ENCODE results near the gene ANKHD1.
"Not testable (repeated sequence)": the region's sequence is repeated elsewhere in the genome, so short reads cannot be mapped to it uniquely, and the experiment has no call there.

Gene ANKHD1

DNA sequence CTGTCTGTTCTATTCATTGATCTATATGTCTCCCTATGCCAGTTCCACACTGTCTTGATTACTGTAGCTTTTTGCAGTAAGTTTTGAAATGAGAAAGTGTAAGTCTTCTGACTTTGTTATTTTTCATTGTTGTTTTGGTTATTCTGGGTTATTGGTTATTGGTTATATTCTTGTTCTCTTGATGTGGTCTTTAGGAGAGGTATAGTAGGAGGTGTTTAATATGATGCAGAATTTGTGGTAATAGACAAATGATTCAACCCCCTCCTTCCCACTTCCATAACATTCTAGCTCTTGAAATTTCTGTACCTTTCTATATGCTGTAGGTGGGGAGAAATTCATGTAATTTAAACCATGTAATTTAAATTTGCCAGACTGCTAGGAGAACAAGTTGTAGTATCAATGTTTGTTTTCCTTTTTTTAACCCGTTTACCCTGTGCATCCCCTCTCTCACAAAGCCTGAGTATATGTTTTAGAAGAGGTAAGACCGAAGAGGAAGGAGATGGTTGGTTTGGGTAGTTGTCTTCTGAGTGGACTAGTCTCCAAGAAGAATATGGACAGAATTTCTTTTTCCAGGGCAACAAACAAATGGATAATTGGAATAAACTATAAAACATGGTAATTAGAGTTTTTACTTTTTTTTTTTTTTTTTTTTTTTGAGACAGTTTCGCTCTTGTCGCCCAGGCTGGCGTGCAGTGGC lies 19.2 kb downstream of the ANKHD1 start:
- in situ Hi-C loops (cut with MboI; ENCODE audit: low sequenced_read_pairs): no loop called here

DNA sequence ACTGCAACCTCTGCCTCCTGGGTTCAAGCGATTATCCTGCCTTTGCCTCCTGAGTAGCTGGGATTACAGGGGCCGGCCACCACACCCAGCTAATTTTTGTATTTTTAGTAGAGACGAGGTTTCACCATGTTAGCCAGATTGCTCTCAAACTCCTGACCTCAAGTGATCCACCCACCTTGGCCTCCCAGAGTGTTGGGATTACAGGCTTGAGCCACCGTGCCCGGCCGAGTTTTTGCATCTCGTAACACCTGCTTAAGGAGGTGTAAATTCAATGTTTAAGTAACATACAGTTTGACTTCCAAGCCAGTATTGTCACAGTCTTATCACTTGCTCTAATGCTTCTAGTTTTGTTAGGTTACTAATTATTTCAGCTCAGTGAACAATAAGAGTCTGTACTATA lies 19.7 kb downstream of the ANKHD1 start:
- in situ Hi-C loops (cut with MboI; ENCODE audit: low sequenced_read_pairs): not testable (repeated sequence)

DNA sequence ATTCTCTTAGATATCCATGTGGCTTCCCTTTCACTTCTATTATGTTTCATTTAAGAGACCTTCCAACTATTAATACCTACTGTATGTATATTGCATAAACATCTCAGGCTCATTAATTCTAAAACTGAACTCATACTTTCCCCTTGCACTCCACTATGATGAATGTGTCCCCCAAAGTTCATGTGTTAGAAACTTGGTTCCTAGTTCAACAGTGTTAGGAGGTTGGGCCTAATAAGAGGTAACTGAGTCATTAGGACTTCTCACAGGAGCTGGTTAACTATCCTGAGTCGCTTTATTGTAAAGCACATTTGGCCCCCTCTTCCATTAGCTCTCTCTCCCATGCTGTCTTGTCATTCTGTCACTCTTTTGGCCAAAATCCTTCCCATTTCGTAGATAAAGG lies 22.0 kb downstream of the ANKHD1 start:
- in situ Hi-C loops (cut with MboI; ENCODE audit: low sequenced_read_pairs): no loop called here

DNA sequence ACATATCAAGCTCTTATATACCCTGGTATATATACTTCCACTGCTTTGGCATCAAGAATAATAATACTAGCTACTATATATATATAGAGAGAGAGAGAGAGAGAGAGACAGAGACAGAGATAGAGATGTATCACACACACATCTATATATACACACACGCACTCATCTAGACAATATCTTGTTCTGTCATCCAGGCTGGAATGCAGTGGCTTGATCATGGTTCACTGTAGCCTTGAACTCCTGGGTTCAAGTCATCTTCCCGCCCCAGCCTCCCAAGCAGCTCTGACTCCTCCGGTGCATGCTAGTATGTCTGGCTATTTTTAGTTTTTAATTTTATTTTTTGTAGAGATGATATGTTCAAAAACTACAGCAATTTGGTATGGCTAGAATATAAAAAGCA lies 22.5 kb downstream of the ANKHD1 start:
- in situ Hi-C loops (cut with MboI; ENCODE audit: low sequenced_read_pairs): no loop called here

DNA sequence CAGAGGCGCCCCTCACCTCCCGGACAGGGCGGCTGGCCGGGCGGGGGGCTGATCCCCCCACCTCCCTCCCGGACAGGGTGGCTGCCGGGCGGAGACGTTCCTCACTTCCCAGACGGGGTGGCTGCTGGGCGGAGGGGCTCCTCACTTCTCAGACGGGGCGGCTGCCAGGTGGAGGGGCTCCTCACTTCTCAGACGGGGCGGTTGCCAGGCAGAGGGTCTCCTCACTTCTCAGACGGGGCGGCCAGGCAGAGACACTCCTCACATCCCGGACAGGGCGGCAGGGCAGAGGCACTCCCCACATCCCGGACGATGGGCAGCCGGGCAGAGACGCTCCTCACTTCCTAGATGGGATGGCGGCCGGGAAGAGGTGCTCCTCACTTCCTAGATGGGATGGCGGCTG lies 26.1 kb downstream of the ANKHD1 start:
- in situ Hi-C loops (cut with MboI; ENCODE audit: low sequenced_read_pairs): not testable (repeated sequence)

DNA sequence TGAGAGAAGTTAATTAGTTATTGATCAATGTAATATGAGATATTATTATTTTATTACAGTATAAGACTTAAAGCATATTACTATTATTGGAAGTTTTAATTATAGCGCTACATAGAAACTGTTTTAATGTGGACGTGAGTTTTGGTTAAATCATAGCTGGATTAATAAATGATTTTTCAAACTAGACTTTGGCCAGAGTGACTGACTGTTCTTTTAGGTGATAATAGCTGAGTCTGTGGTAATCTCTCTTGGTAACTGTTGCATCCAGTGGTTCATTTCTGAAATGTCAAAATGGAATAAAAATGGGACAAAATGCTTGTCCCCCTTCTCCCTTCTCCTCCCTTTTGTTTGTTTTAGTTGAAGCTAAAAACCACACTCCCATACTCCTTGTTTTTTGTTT lies 28.1 kb downstream of the ANKHD1 start:
- in situ Hi-C loops (cut with MboI; ENCODE audit: low sequenced_read_pairs): no loop called here

DNA sequence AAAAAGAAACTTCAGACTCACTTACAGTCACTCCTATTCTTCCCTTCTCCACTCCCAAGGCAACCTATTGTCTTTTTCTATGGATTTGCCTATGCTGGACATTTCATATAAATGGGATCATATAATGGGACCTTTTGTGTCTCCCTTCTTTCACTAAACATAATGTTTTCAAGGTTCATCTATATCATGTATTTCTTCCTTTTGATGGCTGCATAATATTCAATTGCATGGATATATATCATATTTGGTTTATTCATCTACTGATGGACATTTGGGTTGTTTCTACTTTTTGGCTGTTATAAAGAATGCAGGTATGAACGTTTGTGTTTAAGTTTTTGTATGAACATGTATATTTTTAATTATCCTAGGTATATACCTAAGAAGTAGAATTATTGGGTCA lies 30.6 kb downstream of the ANKHD1 start:
- in situ Hi-C loops (cut with MboI; ENCODE audit: low sequenced_read_pairs): no loop called here

DNA sequence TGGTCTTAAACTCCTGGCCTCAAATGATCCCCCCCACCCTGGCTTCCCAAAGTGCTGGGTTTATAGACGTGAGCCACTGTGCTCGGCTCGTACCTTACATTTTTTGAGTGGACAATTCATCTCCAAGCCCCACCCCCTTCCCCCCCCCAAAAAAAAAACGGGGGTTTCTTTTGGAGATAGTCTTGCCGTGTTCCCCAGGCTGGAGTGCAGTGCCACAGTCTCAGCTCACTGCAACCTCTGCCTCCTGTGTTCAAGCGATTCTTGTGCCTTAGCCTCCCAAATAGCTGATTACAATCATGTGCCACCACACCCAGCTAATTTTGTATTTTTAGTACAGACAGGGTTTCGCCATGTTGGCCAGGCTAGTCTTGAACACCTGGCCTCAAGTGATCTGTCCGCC lies 31.3 kb downstream of the ANKHD1 start:
- in situ Hi-C loops (cut with MboI; ENCODE audit: low sequenced_read_pairs): no loop called here

DNA sequence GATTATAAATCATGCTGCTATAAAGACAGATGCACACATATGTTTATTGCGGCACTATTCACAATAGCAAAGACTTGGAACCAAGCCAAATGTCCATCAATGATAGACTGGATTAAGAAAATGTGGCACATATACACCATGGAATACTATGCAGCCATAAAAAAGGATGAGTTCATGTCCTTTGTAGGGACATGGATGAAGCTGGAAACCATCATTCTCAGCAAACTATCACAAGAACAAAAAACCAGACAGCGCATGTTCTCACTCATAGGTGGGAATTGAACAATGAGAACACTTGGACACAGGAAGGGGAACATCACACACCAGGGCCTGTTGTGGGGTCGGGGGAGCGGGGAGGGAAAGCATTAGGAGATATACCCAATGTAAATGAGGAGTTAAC lies 55.7 kb downstream of the ANKHD1 start:
- in situ Hi-C loops (cut with MboI; ENCODE audit: low sequenced_read_pairs): not testable (repeated sequence)

DNA sequence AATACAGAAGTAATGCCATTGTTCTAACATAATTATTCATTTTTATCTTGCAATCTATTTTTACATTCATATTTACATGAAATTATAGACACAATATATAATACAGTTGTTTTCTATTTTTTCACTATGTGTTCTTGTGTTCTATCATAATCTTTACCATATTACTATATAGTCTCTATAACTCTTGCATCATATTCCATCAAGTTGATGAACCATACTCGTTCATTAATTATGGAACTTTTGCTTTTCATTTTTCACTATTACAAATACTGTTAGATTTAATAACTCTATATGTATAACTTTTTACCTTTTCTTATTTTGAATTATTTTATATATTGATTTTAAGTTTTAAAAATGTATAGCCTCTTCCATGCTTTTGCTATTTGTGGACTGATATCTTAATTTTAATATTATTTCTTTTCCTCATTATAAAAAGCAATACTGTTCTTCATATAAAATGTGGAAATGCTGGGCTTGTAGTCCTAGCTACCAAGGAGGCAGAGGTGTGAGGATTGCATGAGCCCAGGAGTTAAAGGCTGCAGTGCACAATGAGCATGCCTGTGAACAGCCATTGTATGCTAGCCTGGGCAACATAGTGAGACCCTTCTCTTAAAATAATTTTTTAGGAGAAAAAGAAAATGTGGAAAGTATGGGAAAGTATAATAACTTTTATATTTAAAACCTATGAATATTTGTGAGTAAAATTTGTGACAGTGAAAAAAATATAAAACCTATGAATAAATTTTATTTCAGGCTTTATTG lies 65.5 kb downstream of the ANKHD1 start:
- in situ Hi-C loops (cut with MboI; ENCODE audit: low sequenced_read_pairs): no loop called here

DNA sequence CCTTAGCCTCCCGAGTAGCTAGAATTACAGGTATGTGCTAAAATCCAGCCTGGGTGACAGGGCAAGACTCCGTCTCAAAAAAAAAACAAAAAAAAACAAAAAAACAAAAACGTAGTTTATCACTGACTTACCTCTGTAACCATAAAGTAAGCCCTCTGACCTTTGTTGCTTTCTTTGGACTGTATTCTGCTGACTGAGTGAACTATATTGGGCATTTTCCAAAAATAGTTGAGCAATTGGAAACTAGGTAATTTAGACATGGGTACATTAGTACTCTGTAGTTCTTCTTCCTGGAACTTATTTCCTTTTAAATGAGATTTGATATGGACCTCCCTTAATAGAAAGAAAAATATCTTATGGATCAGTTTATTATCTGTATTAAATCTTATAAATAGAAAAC lies 66.6 kb downstream of the ANKHD1 start:
- in situ Hi-C loops (cut with MboI; ENCODE audit: low sequenced_read_pairs): no loop called here

DNA sequence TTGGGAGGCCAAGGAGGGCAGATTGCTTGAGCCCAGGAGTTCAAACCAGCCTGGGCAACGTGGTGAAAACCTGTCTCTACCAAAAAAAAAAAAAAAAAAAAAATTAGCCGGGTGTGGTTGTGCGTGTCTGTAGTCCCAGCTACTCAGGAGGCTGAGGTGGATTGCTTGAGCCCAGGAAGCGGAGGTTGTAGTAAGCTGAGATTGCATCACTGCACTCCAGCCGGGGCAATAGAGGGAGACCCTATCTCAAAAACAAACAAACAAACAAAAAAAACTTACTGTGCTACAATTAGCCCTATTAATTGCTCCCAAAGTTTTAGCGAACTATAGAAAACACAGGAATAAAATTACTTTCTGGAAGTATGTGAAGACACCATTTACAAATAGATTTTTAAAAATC lies 67.6 kb downstream of the ANKHD1 start:
- in situ Hi-C loops (cut with MboI; ENCODE audit: low sequenced_read_pairs): no loop called here

DNA sequence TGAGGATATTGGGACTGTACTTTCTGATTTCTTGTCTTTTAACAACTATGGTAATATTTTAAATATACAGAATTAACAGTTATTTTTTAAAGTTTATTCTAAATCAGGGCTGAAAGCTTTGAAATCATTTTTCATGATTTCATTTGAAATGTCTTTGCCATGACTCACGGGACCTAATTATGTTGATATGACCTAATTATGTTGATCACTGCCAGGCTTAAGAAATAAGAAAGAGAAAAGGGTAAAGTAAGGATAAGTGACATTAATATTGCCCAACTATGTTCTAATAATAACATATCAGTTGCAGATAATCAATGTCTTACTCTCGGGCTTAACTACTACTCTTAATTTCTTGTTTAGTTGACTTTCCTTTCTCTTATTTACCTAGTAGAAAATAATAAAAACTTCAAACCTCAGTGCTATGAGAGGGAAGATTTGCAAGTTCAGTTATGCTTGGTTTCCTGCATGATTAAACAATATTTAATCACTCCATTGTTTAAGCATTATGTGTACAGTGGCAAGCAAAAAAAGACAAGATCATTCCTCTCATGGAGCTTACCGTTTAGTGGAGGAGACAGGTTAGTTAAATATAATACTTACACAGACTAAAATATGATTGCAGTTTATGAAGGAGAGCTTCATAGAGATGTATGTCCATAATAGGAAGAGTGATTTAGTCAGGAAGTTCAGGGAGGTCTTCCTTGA lies 78.8 kb downstream of the ANKHD1 start:
- in situ Hi-C loops (cut with MboI; ENCODE audit: low sequenced_read_pairs): no loop called here

DNA sequence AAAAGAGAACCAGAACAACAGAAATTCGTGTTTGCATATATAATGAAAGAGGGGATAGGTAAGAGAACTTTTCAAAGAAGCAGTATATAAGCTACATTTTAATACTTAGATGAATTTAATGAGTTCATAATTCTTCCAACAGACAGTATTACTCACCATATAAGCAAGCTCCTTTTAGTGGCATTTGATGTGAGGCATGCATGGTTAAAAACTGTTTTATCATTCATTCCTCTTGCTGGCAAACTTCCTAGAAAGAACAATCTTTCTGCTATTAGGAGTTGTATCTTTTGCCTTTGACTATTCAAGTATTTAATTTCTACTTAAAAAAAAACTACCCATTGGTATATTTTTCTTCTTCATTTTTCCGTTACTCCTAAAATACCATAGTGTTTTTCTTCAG lies 80.1 kb downstream of the ANKHD1 start:
- in situ Hi-C loops (cut with MboI; ENCODE audit: low sequenced_read_pairs): no loop called here

DNA sequence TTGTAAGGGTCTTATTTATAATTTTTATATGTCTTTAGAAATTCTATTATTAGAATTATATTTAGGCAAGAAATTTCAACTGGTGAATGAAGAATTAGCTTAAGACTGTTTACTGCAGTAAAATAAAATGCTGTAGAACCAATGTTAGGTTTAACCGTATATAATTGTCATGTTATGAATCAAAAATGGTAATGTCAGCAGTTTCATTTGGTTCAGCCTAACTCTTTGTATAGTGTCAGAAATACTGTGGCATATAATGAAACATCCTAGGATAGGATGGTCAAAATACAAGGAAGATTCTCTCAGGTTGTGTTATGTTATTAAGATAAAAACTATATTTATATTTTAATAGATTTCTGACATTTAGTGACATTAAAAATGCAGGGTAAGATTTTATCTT lies 81.4 kb downstream of the ANKHD1 start:
- in situ Hi-C loops (cut with MboI; ENCODE audit: low sequenced_read_pairs): no loop called here

DNA sequence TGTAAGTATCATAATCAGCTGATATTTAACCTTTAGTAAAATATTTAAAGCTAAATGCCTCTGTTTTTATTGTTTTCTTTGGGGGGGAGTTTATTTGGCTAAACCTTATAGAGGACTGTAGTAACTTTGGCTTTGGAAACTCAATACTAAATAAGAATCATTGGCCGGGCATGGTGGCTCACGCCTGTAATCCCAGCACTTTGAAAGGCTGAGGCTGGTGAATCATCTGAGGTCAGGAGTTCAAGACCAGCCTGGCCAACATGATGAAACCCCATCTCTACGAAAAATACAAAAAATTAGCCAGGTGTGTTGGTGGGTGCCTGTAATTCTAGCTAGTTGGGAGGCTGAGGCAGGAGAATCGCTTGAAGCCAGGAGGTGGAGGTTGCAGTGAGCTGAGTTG lies 86.5 kb downstream of the ANKHD1 start:
- in situ Hi-C loops (cut with MboI; ENCODE audit: low sequenced_read_pairs): not testable (repeated sequence)

DNA sequence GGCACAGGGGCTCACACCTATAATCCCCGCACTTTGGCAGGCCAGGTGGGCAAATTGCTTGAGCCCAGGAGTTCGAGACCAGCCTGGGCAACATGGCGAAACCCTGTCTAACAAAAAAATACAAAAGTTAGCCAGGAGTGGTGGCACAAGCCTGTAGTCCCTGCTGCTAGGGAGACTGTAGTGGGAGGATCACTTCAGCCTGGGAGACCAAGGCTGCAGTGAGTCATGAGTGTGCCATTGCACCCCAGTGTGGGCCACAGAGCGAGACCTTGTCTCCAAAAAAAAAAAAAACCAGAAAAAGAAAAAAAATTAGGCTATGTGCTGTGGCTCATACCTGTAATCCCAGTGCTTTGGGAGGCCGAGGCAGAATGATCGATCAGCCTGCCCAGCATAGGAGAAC lies 87.3 kb downstream of the ANKHD1 start:
- in situ Hi-C loops (cut with MboI; ENCODE audit: low sequenced_read_pairs): no loop called here

DNA sequence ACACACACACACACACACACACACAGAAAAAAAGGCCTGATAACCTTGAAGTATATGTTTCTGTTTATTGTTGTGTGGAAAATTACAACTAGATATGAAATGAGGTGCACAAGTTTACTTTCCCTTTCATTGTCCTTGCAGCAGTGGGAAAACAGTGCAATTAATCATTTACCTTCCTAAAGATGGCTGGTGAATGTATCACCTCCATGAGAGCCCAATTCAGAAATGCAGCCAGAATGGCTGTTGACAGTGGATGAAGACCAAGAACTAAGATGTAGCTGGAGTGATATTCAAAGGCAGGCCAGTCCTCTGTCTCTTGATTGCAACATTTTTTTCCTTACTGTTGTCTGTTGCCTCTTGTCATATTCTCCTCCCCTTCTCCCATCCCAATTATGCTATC lies 96.3 kb downstream of the ANKHD1 start:
- in situ Hi-C loops (cut with MboI; ENCODE audit: low sequenced_read_pairs): no loop called here

DNA sequence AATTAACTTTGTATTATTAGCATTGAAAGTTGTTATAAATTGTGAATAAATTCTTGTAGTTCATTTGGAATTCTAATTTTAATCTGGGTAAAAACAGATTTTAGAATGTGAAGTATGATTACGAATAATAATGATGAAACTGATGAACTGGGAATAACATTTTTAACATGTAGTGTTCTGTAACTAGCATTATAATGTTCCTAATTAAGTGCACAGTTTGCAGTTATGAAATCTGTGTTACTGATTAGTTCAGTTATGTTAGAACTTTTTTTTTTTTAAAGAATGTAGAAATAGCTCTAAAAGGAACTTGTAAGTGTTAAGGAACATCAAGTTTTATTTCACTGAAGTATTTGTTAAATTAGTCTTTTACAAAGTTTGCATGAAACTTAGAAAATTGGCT lies 97.0 kb downstream of the ANKHD1 start:
- in situ Hi-C loops (cut with MboI; ENCODE audit: low sequenced_read_pairs): no loop called here

DNA sequence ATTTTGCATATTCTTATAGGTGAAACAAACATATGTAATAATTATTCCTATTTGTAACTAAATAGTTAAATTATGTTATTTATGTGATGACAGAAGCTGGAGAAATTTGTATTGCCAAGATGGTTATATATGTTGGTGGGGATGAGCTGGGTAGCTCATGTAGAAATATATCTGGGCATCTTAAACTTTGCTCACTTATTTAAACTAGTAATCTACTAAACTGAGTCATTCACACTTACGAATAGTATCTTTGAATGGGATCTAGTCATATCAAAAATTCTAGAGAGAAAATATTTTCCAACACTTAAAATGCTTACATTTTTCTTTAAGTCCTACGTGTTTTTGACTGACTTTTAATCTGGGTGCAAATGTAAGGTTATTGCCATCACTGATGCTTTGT lies 101.2 kb downstream of the ANKHD1 start:
- in situ Hi-C loops (cut with MboI; ENCODE audit: low sequenced_read_pairs): no loop called here

DNA sequence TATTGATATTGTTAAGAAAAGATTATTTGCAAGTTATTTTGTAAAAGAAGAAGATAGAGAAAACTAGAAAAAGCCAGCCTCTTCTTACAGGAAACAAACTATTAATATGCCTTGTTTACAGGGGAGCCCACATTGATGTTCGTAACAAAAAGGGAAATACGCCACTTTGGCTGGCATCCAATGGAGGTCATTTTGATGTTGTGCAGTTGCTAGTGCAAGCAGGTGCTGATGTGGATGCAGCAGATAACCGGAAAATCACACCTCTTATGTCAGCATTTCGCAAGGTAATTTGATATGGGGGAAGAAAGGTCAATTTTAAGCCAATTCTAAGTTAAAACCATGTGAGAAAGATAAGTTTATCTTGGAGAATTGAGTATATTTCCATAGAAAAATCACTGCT lies 108.3 kb downstream of the ANKHD1 start:
- in situ Hi-C loops (cut with MboI; ENCODE audit: low sequenced_read_pairs): no loop called here

DNA sequence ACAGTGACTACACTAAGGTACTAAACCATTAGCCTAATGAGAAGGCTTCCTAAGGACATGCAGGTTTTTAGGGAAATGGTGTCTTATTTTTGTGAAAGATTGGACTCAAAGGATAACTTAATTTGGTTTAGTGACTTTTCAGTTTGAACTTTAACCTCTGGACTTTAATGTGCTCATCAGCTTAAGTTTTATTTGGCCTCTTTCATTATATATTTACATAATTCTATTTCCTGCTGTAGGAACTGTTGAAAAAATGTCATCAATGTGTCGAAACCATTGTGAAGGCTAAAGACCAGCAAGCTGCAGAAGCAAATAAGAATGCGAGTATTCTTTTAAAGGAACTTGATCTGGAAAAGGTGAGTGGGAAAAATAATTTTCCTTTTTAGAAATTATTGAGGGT lies 111.5 kb downstream of the ANKHD1 start:
- in situ Hi-C loops (cut with MboI; ENCODE audit: low sequenced_read_pairs): no loop called here

Data from HL-60/S4 treated with phorbol 12-myristate 13-acetate at 8.2 ng/mL for 4 days and 3 days (cell line).